DND-41 (cell line): ENCODE data around the gene FCN3.

Source experiments
- EZH2 ChIP-seq: IDR thresholded peaks from 3 replicates; pipeline ENCODE4 v1.6.1; 2012; ENCODE audit warnings: borderline replicate concordance, low read depth, mild to moderate bottlenecking, moderate library complexity, low read length, inconsistent platforms; ENCODE audit not compliant: severe bottlenecking
- TF ChIP-seq, protein P1 (sequence below): IDR thresholded peaks from 2 replicates; pipeline ENCODE4 v1.5.1; 2012; ENCODE audit warnings: borderline replicate concordance, low read length, moderate library complexity, mild to moderate bottlenecking; ENCODE audit not compliant: poor library complexity, severe bottlenecking; ENCODE audit errors: extremely low read depth

DNA sequence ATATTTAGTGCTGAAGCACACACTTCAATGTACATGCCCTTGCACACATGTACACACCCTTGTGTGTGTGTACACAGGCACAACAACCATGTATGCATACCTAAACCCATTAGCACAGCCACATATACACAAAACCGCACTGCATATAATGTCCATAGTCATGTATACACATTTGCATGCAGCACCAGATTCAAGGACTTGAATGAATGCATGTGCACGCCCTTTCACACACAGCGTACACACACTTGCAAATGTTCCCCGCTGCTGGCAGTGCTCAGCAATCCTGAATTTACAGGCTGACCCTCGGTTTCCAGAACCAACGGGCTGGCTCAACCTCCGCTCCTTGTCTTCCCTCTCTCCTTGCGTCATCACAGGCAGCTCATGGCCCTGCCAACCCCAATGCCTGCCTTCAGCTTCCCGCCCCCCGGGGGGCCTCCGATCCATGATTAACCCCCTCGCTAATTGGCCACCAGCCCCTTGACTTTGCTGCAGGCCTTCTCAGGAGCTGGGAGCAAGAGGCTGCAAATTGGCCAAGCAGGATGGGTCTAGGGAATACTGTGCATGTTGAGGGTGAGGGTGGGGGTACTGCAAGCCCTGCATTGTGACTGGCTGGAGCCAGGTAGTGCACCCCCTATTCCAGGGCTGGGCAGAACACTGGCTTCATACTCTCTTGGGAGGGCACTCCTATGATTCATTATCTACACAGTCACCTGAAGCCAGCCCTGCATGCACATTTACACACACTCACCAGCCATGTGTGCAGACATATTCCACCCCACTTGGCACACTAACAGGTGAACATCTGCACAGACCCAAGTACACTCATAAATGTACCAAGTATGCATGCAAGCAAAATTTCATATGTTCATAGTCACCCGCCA is 25.7 kb upstream of the FCN3 start:
- TF ChIP-seq, protein P1, sequence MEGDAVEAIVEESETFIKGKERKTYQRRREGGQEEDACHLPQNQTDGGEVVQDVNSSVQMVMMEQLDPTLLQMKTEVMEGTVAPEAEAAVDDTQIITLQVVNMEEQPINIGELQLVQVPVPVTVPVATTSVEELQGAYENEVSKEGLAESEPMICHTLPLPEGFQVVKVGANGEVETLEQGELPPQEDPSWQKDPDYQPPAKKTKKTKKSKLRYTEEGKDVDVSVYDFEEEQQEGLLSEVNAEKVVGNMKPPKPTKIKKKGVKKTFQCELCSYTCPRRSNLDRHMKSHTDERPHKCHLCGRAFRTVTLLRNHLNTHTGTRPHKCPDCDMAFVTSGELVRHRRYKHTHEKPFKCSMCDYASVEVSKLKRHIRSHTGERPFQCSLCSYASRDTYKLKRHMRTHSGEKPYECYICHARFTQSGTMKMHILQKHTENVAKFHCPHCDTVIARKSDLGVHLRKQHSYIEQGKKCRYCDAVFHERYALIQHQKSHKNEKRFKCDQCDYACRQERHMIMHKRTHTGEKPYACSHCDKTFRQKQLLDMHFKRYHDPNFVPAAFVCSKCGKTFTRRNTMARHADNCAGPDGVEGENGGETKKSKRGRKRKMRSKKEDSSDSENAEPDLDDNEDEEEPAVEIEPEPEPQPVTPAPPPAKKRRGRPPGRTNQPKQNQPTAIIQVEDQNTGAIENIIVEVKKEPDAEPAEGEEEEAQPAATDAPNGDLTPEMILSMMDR, result no peak
- TF ChIP-seq EZH2, result no peak
